Mucosa of gallbladder (tissue), 1 donor: Measurements from ENCODE around the gene HS6ST1. TPM values are rescaled to one million over a fixed set of nuclear protein-coding genes. Genes with fewer than 3 reads are reported as not detected.

ENCODE experiments used
- DNase-seq: peaks from one replicate; pipeline ENCODE4 v3.0.0-alpha.2; 2020; ENCODE audit warnings: low spot score
- total RNA-seq: library from RNA; stranded (reverse); gene quantifications from one replicate; pipeline ENCODE4 v1.2.1, GENCODE V29; 2021
- donor health status: DM: no; HTN: no; CAD: no.

The HS6ST1 gene
- total RNA-seq, 1 donor from 2014 or later, result 90.1 TPM

DNA sequence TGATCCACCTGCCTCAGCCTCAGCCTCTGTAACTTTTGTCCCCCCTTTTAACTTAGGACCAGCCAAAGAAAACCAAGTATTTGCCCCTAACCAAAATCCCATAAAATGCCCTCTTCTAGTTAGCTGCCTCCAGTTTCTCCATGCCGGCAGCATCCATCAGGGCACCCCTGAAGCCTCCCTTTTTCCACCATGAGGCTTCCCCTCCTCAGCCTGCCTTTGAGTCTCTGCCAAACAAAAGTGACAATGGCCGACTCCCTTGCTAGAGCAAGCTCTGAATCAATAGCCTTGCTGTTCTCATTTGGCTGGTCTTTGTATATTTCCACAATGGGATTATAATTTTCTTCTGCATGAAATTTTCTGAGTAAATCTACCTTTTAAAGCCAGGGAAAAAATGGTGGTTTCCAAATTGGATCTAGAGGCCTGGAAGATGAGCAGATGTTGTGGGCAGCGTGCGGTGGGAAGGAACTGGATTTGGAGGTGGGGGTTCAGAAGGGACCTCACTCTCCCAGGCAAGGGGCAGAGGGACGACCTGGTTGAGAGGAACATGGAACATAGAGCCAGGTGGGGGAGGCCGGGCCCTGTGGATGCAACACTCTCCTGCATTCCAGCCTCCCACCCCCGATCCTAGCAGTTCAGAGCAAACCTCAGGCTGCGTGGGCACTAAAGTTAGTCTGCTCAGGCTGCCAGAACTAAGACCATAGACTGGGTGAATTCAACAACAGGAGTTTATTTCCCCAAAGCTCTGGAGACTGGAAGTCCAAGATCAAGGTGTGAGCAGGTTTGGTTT, 80.6 kb downstream of the HS6ST1 start:
- DNase-seq, result no peak

DNA sequence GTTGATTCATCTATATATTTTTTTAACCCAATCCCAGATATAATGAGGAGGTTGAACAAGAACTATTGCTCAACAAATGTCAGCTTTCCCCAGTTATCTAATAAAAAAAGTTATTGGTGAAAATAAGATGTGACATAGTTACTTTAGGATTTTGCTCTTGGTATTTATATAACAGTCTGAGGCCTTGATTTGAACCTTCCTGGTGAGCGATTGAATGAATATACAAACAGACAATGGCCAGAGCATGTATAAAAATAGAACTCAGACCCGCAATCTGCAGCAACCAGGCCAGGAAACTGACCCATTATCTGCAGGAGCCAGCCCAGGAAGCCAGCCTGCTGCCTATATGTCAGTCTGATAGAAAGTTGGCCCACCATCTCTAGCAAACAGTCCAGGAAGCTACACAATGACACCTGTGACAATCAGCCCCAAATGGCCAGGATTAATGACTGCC, 81.6 kb downstream of the HS6ST1 start:
- DNase-seq, result no peak

DNA sequence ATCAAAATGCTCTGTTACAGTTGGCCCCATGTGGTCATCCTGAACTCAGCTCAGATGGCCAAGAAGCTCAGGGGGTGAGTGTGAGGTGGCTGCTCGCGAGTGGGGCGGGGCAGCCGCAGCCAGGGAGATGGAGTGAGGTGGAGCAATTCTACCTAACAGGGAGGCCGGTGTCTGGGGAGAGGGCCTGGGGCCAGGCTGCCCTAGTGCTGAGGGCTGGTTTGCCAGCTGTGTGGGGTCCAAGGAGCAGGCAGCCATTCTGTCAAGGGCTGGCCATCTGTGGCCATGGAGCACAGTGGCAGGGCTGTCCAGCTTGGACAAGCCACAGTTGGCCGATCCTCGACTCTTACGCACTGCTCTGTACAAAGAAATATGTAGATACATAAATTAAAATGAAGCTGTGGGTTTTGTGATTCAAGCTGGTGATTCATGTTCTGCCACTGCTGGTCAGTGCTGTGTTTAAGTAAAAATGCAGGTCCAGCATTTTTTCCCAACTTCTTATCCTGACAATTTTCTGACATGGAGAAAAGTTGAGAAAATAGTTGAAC, 82.1 kb downstream of the HS6ST1 start:
- DNase-seq, result no peak

DNA sequence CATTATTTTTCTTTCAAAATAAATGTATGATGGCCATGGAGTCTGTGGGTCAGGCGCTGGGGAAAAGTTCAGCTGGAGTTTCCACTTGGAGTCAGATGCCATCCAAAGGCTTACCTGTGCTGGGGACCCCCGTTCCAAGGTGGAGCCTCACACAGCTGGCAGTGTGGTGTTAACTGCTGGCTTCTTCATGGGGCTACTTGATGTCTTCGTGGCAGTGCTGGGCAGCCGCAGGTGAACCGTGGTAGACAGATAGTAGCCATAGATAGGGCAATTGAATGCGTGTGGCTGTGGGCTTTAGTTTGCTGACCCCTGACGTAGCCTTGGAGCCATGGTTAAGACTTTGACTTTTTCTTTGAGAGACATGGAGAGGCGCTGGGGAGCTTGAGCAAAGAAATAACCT, 83.1 kb downstream of the HS6ST1 start:
- DNase-seq, result no peak

DNA sequence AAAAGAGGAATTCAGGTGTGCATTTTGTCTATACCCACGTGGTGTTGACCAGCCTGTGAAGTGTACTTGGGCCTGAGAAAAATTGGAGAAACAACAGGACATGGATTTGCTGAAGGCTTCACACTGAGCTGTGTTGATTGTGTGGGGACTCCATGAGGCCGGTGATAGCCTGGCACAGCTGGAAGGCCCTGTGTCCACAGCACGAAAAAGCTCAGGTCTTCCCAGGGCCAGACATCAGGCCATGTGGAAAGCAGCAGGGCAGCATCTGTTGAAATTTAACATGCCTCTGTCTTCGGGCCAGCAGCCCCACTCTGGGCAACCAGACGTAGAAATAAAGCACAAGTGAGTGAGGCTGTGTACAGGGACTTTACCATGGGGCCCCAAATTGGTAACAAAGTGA, 84.1 kb downstream of the HS6ST1 start:
- DNase-seq, result peak; percentile 15

DNA sequence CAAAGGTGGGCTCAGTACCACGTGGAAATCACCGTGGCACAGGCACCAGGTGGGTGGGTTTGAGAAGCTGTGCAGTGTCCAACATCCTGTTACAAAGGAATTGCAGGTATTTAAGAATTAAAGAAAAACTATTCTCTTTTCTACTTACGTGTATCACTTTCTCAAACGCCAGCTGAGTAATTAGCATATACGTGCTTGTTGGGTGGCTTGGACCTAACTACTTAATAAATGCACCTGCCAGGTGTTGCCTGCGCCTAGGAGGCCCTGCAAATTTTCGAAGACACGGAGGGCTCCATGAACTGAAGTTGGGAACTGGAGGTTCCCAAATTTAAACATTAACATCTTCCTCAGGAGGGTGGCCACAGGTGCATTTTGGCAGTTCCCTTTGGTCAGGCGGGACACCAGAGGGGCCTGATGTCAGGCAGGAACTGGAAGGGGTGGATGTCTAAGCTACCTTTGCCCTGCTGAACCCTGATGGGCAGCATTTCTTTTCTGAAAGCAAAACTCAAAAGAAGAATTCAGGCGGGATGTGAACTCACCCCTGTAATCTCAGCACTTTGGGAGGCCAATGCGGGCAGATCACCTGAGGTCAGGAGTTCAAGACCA, 84.8 kb downstream of the HS6ST1 start:
- DNase-seq, result no peak

DNA sequence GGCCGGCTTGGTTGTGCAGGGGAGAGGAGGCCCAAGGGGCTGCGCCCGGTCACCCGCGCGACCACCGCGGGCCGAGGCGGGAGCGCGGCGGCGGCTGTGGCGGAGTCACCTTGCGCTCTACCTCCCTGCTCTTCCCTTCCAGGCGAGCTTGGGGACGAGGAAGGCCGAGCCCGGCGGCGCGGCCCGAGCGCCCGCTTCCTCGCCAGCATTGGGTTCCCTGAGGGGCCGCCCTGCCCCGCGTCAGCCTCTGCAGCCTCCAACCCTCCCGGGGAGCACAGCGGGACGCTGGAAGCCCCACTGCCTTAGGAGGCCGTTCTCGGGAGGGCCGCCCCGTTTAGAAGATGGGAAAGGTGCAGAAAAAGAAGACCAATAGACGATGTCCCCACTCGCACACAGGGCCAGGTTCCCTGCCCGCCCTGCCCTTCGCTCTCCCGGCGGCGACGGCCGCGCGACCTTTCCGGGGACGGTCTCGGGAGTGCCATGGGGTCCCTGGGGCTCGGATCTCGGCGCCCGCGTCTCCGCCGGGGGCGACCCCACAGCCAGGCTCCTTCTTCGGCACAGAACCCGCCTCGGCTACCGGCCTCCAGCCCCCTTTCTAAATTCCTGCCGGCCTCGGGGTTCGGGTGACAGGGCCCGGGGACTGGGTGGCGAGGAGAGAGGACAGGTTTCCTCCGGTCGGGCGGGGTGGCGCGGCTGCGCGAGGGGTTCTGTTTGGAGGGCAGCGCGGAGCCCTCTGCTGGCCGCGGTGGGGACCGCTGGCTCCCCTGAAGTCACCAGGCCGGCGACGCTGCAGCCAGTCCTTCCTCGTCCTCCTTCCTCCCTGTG, 85.5 kb downstream of the HS6ST1 start:
- peak; percentile 87 for DNase-seq

DNA sequence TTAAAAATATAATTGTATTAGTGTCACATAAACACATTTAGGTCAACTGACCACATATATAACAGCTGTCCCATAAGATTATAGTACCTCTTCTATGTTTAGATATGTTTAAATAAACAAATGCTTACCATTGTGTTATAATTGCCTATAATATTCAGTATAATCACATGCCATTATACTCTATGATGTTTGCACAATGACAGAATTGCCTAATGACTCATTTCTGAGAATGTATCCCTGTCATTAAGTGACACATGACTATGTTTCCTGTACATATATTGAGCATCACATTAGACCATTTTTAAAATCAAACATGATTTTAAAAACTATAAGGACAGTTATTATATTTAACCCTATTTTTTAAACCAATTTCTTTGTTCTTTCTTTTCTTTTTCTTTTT, 89.8 kb downstream of the HS6ST1 start:
- DNase-seq, result no peak

DNA sequence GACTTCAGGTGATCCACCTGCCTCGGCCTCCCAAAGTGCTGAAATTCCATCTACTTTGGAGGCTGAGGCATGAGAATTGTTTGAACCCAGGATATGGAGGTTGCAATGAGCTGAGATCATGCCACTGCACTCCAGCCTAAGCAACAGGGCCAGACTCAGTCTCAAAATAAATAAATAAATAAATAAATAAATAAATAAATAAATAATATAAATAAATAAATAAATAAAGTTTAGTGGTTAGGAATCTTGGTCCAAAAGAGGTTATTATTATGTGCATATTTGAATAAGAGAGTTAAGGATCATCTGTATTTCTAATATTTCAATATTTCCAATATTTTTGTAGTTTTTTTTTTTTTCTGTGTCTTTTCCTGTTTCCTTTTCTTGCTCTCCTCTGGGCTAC, 90.8 kb downstream of the HS6ST1 start:
- DNase-seq, result no peak

DNA sequence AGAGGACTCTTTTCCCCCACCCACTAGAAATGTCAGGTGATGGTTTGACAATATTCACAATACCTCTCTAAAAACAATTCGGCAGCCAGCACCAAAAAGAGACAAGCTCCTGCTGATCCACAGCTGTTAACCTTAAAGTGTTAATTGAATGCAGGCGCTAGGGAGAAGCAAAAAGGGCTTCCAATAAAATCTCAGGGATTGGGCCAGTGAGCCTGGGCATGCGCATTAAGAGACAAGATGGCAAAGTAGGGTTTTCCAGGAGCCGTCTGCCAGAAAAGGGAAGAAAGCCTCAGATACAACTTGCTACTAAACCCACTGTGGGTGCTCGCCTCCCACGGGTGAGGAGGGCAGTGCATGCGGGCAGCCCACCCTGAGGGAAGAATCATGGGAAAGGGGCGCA, 98.8 kb downstream of the HS6ST1 start:
- no peak for DNase-seq

DNA sequence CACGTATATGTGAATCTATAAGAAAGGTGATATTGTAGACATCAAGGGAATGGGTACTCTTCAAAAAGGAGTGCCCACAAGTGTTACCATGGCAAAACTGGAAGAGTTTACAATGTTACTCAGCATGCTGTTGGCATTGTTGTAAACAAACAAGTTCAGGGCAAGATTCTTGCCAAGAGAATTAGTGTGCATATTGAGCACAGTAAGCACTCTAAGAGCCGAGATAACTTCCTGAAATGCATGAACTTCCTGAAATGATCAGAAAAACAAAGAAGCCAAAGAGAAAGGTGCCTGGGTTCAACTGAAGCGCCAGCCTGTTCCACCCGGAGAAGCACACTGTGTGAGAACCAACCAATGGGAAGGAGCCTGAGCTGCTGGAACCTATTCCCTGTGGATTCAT, 101.0 kb downstream of the HS6ST1 start:
- no peak for DNase-seq

DNA sequence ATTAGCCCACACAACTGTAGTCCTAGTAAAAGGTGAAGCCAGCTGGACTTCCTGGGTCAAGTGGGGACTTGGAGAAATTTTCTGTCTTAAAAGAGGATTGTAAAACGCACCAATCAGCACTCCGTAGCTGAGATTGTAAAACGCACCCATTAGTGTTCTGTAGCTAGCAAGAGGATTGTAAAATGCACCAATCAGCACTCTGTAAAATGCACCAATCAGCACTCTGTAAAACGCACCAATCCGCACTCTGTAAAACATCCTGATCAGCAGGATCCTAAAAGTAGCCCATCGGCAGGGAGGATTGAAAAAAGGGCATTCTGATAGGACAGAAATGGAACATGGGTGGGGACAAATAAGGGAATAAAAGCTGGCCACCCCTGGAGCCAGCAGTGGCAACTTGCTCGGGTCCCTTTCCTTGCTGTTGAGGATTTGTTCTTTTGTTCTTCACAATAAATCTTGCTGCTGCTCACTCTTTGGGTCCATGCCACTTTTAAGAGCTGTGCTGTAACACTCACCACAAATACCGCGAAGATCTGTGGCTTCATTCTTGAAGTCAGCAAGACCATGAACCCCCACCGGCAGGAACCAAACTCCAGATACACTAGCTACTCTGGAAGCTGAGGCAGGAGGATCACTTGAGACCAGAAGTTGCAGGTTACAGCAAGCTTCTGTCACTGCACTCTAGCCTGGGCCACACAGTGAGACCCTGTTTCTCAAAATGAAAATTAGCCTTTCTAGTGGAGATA, 102.6 kb downstream of the HS6ST1 start:
- DNase-seq, result no peak

Other genes with a start within 250 kb of the HS6ST1 start
- gene UGGT1, start 227.7 kb downstream of the HS6ST1 start, total RNA-seq, result 52.6 TPM